ENCODE results near the gene MLC1.

The MLC1 gene

DNA sequence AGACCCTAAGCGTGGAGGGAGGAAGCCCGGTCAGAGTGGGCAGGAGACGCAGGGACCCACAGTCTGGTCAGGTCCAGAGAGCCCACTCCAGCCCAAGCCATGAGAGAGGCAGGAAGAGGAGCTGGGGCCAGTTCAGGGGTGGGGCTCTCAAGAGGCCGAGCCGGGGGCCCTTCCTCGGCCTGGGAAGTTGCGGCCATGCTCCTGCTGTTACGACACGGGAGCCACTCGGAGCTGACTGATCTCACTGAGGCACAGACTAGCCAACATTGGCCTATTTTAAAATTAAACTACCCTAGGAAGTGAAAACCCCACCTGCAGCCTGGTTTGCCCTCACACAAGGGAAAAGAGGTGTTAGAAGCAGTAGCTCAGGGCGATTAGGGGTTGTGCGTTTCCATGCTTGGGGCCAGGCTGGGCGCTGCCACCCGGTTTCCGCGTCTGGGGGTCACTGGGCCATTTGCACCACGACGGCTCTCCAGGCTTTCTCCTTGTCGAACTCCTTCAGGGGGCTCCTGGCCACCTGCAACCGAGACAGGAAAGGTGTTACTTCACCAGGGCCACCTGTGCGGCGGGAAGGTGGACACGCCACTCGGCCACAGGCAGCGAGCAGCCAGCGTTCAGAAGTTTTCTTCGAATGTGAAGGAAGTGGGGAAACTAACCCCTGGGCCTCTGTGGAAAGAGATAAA is 23.9 kb downstream of the MLC1 start:
- H3K27ac ChIP-seq, result no peak overlapping the region
- no peak for DNase-seq (ENCODE audit: low read depth, low spot score)

DNA sequence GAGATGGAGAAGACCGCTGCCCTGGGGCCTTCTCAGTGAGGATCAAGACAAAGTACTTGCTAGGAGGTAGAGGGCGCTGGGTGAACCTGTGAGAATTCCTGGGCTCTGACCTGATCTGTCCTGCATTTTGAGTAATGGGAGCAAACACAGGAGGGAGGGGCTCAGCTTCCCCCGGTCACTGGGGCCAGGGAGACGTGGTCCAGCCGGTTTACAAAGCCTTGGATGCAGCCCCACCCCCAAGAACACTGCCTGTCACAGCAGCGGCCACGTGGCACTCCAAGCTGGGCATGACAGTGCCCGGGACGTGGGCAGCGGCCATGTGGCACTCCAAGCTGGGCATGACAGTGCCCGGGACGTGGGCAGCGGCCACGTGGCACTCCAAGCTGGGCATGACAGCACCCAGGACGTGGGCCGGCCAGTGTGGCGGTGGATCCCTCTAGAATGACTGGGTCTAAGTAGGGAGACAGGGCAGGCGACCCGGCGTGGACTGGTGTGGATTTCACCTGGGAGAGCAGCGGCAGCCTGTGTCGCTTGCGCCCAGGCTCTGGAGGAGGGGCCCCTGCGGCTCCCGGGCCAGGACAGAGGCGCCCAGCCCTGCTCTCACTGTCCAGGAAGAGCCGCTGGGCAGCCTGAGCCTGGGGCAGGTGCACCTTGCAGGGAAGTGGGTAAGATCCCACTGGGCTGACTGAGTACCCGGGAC is 24.6 kb downstream of the MLC1 start:
- no peak for DNase-seq (ENCODE audit: low read depth, low spot score)
- no peak overlapping the region for H3K27ac ChIP-seq

DNA sequence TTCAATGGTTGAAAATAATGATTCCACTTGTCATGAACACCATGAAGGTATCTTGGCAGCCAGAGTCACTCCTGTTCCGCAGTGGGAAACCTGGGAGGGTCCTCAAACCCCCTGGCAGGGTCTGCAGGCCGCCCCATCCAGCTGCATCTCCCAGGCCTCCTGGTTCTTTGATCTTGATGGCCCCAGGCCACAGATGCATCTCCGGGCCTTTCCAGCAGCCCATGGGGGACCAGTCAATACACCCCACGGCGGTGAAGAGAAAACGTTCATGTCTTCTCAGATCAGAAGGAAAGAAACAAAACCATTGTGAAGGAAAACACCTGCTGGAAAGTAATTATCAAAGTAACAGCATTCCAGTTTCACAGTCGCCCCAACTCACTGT is 25.4 kb downstream of the MLC1 start:
- H3K27ac ChIP-seq, result no peak overlapping the region
- no peak for DNase-seq (ENCODE audit: low read depth, low spot score)

DNA sequence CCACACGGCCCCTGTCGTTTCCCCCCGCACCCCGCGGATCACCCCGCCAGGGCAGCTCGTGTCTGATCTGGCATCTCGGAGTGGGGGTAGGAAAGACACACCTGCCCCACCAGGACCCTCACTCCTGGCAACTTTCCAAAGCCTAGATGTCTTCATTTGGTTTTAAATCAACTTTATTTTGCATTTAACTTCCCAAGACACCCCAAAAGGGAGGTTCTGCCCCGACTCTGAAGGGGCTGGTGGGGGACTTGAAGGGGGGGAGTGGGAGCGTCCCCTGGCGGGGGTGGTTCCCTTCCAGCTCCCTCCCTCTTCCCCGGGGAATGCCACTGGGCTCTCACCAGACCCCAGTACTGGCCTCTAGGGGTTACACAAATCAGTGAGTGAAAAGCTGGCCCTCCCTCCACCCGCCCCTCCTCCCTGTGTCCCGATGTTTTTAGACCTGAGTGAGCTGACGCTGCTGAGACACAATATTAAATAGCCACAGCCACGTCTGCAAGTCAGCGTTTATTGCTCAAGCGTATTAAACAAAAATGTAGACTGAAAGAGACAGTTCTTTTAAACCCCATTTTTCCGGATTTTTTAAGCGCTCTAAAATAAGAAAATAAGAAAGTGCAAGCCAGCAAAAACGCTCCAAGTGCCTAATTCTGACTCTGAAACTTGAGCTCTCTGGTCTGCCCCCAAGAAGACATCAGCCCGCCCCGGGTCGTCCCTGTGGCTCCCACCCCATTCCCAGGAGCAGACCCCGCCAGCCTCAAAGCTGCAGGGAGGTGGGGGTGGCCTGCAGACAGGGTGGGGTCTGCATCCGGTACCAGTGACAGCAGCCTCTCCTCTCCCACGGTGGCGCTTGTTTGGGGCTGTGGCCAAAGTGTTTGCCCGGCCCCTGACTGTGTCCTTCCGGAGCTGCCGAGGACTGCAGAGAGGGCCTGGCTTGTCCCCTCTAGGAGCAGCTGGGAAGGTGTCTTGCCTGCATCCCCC is 26.0 kb downstream of the MLC1 start:
- DNase-seq (ENCODE audit: low read depth, low spot score), result no peak
- H3K27ac ChIP-seq, result no peak overlapping the region

DNA sequence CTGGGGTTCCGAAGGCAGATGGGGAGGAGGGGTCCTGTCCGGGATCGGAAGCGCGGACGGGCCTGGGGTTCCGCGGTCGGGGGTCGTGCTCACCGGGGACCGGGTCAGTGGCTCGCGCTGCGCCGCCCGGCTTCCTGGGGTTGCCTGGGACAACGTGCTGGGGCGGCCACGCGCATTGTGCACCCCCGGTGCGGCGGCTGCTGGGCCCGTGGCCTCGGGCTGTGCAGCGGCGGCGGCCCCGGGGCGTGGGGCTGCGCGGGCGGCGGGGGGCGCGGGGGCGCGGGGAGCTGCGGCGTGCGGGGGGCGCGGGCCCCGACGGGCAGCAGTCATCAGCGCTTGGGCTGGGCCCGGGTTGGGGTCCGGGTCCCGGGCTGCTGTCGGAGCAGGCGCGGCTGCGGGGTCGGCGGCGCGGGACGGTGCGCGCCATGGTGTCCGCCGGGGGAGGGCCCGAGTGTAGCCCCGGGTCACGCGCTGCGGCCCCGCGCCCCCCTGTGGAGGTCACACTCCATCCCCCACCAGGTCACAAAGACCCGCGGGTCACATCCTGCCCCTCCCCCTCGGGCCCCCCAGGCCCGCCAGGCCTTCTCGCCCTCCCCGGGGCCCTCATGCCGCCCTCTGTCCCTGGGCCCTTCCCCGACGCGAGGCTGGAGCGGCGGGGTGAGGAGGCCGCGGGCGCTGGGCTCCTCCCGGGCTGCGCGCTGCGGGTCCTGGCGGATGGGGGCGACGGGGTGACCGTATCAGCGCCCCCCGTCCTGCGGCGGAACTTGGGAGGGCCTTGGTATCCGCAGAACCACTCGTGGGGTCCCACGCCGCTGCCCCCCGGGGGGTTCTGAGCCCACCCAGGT is 26.9 kb downstream of the MLC1 start, which contains the start of gene TTLL8:
Gene TTLL8, minus strand, starts transcription at position 238 of the 845 bp plus-strand sequence.
- DNase-seq (ENCODE audit: low read depth, low spot score), result no peak
- no peak within 1 kb of the TSS for H3K27ac ChIP-seq

DNA sequence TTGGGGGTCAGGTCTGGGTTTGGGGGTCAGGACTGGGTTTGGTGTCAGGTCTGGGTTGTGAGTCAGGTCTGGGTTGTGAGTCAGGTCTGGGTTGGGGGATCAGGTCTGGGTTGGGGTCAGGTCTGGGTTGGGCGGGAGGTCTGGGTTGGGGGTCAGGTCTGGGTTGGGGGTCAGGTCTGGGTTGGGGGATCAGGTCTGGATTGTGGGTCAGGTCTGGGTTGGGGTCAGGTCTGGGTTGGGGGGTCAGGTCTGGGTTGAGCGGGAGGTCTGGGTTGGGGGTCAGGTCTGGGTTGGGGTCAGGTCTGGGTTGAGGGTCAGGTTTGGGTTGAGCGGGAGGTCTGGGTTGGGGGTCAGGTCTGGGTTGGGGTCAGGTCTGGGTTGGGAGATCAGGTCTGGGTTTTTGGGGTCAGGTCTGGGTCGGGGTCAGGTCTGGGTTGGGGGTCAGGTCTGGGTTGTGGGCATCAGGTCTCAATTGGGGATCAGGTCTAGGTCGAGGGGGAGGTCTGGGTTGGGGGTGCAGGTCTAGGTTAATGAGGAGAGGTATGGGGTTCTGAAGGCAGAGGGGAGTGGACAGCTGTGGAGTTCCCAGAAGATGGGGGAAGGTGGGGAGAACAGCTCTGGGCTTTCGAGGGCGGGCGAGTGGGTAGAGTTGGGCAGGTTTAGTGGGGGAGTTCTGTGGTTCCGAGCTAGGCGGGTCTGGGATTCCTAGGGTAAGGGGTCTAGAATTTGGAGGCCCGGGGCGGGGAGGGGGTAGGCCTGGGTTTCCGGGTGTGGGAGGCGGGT is 27.8 kb downstream of the MLC1 start:
- no peak overlapping the region for H3K27ac ChIP-seq
- no peak for DNase-seq (ENCODE audit: low read depth, low spot score)

DNA sequence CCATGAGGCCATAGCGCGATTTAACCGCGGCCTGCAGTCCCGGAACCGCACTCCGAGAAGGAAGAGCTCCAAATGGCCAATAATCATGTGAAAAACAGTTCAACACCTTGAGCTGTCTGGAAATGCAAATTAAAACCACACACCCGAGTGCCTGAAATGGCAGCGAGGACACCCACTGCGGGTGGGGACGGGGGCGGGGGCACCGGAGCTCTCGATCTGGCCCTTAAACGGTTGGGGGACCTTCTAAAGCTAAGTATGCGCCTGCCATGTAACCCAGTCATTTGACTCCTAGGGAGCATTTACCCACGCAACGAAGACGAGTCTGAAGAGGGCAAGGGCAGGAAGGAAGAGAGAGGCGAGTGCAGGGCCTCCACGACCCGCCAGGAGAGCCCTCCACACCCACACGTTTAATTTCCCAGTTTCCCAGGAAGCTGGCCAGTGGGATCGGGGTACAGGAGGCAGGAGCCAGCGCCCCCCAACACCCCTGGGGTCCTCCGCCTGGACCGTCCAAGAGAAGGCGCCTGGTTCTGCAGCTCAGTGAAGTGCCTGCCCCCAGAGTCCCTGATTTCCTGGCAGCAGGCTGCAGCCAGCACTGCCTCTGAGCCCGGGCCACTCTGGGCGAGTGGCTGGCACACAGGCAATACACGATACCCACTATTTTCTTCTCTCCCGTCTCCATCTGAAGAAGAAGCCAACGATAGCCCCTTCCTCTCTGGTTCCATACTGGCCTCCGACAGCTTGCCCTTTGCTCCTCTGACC is 28.8 kb downstream of the MLC1 start:
- no peak for DNase-seq (ENCODE audit: low read depth, low spot score)
- no peak overlapping the region for H3K27ac ChIP-seq

DNA sequence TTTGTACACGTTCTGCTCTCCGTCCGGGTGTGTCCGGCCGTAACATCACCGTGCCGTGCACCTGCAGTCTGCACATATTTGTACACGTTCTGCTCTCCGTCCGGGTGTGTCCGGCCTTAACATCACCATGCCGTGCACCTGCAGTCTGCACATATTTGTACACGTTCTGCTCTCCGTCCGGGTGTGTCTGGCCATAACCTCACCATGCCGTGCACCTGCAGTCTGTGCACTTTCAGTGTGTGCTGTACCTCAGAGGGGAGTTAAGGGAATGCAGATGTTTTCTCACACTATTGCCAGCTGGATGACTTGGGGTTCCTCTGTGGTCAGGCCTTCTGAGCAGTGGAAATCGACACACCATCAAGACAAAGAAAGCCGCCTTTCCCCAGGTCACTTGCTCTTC is 31.4 kb downstream of the MLC1 start:
- no peak overlapping the region for H3K27ac ChIP-seq
- no peak for DNase-seq (ENCODE audit: low read depth, low spot score)

DNA sequence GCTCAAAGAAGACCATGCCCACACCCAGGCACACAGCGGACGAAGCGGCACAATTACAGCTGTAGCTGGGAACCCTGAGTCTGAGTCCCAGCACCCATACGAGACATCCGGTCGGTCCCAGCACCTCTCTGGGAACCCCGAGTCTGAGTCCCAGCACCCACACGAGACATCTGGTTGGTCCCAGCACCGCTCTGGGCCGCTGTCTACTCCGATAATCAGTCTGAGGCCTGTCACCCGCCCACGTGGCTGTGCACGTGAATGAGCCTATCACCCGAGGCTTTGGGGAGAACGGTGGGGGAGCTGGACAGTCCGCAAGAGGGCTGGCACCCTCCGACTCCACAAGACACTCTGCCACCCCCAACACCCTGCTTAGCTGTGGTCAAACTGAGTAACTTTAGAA is 33.3 kb downstream of the MLC1 start:
- no peak for DNase-seq (ENCODE audit: low read depth, low spot score)
- no peak overlapping the region for H3K27ac ChIP-seq

DNA sequence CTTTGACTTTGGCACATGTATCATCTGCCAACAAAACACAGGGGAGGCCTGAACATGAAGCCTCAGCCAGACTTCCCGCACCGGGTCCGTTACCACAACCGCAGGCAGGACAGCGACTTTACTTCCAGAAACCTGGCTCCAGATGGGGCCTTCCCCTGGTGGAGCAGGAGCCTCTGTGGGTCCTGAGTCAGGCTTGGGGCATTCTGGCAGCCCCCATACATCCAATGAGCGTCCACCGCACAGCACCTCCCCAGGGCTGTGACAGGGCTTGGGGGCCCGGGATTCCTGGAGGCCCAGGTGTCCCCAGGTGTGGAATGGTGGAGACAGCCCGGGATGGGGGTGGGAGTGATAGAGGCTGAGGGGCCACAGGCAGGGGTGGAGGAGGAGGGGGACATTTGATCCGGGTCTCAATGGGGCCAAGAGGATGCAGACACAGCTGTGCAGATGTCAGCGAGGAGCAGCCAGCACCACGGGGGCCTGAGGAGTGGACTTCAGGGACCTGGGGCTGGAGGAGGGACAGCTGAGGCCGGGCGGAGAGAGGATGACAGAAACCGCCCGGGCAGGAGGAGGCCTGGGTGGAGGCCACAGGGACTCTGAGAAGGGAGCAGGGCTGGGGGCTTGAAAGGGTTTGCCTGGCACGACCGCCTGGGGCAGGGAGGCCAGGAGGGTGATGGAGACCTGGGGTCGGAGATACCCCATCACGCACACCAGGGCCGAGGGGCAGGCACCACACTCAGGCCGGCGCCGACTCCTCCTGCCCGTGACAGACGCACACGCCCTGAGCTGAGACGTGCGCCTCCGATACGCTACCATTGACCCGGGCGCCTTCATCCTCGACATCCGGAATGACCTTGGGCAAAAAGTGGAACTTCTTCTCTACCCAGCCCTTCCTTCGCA is 35.7 kb downstream of the MLC1 start:
- no peak overlapping the region for H3K27ac ChIP-seq
- DNase-seq (ENCODE audit: low read depth, low spot score), result no peak

DNA sequence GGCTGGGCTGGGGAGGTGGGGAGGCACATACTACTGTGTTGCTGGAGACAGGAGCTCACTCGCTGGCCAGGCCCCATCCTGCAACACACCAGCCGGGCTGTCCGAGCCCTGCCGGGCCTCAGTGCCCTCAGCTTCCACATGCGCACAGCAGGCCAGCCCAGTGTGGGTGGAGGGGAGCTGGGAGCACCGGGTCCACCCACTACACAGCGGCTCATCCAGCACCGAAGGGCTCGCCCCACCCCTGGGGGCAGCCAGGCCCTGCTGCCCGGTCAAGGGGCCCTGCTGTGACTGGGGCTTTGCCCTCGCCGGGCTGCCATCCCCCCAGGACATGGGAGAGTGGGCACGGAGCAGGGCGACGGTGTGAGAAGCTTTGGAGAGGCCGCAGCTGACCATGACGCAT is 36.4 kb downstream of the MLC1 start:
- no peak overlapping the region for H3K27ac ChIP-seq
- DNase-seq (ENCODE audit: low read depth, low spot score), result no peak

DNA sequence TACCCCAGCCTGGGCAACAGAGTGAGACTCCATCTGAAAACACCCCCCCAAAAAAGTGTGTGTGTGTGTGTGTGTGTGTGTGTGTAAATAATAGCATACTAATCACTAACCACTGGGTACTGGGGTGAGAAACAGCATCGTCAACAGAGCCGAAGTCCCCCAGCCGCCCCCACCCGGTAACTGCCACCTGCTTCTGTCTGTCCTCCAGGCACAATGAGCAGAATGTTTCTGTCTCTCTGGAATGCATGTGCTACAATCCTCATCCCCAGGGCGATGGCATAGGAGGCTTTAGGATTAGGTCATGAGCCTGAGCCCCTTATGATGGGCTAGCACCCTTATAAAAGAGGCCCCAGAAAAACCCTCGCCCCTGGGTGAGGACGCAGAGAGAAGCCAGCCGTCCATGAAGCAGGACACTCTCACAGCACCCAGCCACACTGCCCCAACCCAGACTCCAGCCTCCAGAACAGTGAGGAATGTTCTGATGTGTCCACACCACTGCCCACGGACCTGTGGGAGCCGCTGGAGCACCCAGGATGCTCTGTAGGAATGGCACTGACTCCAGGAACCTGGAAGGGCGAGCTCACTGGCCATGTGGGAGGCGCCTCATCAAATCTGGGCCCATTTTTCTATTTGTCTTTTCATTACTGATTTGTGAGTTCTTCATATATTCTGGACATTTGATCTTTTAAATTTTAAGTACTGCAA is 37.0 kb downstream of the MLC1 start:
- H3K27ac ChIP-seq, result no peak overlapping the region
- no peak for DNase-seq (ENCODE audit: low read depth, low spot score)

DNA sequence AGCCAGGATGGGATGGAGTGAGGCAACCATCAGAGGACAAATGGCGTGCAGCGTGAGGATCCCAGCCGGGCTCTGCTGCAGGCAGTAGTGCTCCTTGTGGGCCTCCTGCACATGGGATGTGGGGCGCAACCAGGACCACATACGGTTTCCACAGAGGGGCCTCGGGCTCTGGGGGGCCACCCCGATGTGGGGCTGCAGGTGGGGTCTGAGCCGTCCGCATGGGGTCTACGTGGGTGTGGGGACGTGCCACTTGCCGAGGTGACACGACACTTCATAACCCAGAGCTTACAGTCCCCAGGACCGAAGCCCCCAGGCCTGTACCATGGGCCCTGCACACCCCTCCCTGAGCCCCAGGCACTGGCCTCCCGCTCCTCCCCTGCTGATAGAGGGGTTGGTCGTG is 37.9 kb downstream of the MLC1 start:
- DNase-seq (ENCODE audit: low read depth, low spot score), result no peak
- H3K27ac ChIP-seq, result no peak overlapping the region

DNA sequence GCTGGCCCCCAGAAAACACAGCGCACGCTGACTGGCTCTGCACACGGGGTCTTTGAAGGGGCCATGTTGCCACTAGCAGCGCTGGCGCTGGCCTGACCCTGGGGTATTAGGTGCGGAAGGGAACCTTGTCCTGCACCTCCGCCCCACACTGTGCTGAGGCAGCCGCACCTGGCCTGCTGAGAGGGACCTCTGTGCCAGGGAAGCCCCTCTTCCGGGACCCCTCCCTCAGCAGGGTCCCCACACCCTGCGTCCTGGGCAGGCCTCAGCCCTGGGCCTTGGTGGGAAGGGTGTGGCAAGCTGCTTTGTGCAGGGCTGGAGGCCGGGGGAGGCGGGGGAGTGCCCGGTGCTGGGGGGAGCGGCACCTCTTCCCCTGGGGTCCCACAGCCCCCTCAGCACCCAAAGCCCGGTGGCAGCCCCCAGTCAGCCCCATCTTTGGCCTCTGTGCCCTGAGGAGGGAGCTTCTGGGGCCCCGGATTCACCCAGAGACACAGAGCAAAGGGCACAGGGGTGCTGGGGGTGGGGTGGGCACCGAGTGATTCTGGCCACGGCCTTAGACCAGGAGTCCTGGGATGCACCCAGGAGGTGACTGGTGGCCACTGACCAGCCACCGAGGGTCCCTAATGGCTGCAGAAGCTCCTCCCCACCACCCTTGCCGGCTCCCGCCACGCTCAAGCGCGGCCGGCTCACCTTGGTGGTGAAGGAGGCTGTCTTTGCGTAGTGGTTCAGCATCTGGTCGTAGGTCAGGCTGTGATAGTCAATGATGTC is 38.6 kb downstream of the MLC1 start:
- DNase-seq (ENCODE audit: low read depth, low spot score), result no peak
- H3K27ac ChIP-seq, result no peak overlapping the region

DNA sequence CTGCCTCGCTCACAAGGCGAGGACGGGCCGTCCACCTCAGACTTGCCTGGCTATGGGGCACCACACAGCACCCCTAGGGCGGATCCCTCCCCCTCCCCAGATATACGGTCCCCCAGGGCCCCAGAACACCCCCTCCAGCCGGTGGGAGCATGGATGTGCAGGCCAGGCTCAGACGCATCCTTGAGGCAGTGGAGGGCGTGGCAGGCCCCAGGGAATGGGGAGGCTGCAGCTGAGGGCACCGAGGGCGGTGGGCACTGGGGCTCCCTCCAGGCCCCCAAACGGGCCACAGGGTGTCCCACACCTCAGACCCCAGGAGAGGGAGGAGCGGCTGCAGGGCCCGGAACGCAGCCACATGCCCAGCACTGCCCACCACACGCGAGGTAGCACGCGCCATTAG is 39.2 kb downstream of the MLC1 start:
- no peak overlapping the region for H3K27ac ChIP-seq
- DNase-seq (ENCODE audit: low read depth, low spot score), result no peak
